HG03469 (cell line): ENCODE results near the gene NEURL2.
"Not testable (repeated sequence)": the region's sequence is repeated elsewhere in the genome, so short reads cannot be mapped to it uniquely, and the experiment has no call there.

Source experiments
- ATAC-seq: cut with Tn5 transposase; IDR thresholded peaks from one replicate; pipeline ENCODE4 v1.9.1; 2021; ENCODE audit warnings: mild to moderate bottlenecking, moderate library complexity, moderate number of reproducible peaks; ENCODE audit not compliant: unreplicated experiment

The NEURL2 gene

DNA sequence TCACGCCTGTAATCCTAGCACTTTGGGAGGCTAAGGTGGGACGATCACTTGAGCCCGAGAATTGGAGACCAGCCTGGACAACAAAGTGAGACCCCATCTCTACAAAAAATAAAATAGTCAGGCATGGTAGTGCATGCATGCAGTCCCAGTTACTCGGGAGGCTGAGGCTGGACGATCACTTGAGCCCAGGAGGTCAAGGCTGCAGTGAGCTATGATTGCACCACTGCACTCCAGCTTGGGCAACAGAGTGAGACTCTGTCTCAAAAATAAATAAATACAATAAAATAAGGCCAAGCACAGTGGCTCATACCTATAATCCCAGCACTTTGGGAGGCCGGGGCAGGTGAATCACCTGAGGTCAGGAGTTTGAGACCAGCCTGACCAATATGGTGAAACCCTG lies 10.3 kb upstream of the NEURL2 start:
- ATAC-seq: not testable (repeated sequence)

DNA sequence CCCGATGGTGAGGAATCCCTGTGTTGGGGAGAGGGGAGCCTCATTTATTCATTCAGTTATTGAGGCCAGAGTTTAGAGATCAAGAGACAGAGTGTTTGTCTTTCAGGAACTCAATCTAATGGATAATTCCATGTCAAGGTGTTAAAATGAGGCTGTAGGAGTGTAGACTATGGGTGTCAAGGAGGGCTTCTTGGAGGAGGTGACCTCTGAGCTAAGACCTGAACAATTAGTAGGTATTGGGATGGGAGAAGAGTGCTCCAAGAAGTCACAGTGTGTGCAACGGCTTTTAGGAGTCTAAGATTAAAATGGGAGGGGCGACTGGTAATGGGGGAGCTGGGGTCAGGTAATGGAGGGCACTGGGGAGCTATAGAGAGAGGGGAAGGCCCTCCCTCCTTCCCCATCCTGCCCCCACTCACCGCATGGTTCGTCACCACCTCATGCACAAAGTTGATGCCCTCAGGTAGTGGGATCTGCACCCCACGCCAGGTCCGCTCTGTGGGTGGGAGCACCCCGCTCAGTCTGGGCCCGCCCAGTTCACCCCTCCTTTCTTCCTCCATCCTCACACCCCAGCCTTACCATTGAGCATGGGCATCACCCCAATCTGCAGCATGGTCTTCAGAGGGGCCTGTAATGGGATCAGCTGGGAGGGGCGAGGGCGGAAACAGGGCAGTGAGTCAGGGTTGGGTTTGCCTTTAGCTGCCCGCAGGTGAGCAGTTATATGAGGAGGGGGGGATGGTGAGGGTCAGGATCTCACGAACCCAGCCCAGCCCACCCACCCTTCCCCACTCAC lies 8.2 kb upstream of the NEURL2 start:
- ATAC-seq: no peak

DNA sequence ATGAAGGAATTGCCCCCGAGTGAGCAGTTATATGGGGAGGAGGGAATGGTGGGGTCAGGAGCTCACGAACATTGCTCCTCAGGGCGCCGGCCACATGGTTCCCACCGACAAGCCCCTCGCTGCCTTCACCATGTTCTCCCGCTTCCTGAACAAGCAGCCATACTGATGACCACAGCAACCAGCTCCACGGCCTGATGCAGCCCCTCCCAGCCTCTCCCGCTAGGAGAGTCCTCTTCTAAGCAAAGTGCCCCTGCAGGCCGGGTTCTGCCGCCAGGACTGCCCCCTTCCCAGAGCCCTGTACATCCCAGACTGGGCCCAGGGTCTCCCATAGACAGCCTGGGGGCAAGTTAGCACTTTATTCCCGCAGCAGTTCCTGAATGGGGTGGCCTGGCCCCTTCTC lies 7.3 kb upstream of the NEURL2 start:
- no peak for ATAC-seq

DNA sequence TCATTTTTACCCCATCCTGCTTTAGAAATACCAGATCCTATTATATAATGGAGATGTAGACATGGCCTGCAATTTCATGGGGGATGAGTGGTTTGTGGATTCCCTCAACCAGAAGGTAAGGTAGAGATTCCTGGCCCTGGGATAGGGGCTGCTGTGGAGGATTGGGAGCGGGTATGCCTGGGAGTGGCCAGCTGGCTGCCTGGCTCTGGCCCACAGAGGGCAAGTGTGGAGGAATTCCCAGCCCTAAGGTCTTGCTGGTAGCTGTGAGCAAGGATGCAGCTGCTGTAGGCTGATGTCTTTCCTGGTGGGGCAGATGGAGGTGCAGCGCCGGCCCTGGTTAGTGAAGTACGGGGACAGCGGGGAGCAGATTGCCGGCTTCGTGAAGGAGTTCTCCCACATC lies 6.7 kb upstream of the NEURL2 start:
- ATAC-seq: no peak

DNA sequence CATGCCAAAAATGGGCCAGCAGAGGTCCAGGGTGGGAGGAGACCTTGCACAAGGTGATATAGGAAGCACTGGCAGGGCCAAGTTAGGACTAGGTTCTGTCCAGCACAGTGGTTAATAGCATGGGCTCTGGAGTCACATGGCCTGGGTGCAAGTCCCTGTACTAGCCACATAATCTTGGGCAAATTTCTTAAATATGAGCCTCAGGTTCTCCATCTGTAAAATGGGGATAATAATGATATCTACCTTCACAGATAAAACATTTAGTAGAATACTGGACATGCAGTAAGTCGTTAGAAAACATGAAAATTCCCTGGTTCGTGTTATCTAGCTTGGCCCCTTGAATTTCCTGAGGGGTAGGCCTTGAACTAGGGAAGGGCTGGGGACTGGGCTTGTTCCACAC lies 6.3 kb upstream of the NEURL2 start:
- ATAC-seq: no peak

DNA sequence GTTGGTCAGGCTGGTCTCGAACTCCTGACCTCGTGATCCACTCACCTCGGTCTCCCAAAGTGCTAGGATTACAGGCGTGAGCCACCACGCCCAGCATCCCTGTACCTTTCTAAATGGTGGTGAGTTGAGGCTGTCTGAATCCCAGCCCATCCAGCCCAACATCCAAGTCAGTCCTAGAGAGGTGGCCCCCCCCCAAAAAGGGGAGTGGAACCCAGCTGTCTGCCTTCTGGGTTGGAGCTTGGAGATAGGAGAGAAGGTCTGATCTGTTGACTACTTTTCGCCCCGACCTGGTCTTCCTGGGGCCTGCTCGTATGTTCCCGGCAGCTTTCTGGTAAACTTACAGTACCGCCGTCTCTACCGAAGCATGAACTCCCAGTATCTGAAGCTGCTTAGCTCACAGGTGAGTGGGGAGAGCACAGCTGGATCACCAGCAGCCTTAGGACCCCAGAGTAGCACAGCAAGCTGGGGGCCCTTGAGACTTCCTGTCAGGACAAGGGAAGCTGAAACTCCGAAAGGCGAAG lies 5.7 kb upstream of the NEURL2 start:
- no peak for ATAC-seq

DNA sequence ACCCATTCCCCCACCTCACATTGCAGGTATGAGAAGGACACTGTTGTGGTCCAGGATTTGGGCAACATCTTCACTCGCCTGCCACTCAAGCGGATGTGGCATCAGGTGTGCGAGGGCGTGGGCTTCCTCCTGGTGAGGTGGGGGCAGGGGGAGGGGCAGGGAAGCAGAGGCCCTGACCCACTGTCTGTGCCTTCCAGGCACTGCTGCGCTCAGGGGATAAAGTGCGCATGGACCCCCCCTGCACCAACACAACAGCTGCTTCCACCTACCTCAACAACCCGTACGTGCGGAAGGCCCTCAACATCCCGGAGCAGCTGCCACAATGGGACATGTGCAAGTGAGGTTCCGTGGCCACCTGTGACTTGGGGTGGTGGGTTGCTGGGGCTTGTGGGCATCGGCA lies 3.8 kb upstream of the NEURL2 start:
- no peak for ATAC-seq

DNA sequence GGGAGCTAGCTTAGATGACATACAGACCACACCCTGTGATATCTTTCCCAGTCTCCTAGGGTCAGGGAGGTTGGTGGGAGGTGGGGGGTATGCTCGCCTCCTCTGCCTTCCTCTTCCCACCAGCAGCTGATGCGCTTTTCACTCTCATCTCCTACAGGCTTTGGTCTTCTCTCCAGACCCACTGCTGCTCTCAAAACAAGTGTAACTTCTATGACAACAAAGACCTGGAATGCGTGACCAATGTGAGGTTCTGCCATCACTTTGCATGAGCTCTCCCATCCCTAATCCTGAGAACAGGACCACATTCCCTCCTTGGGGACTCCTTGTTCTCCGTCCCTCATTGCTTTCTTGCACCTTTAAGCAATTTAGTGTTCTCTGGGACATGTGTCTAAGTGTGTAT lies 2.8 kb upstream of the NEURL2 start:
- no peak for ATAC-seq

DNA sequence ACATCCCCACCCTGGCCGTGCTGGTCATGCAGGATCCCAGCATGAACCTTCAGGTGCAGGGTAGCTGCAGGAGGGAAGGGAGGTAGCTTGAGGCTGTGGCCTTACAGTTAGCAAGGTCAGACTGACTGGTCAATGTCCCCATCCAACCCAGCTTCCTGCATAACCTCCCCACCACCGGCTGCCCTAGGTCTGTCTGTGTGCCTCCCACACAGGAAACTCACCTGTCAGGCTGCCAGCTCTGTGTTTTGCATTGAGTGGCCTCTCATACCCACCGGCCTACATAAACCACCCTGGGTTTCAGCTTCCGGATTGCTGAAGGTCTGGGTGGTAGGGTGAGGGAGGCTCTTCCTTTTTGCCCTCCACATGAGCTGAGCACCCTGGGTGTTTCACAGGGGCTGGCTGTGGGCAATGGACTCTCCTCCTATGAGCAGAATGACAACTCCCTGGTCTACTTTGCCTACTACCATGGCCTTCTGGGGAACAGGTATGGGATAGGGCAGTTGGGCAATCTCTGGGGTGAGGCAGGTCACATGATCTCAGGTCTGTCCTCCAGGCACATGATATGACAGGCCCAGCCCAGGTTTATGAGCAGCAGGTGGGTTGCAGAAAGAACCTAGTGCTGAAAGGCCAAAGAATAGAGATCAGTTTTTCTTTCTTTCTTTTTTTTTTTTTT lies 2.0 kb upstream of the NEURL2 start:
- no peak for ATAC-seq

DNA sequence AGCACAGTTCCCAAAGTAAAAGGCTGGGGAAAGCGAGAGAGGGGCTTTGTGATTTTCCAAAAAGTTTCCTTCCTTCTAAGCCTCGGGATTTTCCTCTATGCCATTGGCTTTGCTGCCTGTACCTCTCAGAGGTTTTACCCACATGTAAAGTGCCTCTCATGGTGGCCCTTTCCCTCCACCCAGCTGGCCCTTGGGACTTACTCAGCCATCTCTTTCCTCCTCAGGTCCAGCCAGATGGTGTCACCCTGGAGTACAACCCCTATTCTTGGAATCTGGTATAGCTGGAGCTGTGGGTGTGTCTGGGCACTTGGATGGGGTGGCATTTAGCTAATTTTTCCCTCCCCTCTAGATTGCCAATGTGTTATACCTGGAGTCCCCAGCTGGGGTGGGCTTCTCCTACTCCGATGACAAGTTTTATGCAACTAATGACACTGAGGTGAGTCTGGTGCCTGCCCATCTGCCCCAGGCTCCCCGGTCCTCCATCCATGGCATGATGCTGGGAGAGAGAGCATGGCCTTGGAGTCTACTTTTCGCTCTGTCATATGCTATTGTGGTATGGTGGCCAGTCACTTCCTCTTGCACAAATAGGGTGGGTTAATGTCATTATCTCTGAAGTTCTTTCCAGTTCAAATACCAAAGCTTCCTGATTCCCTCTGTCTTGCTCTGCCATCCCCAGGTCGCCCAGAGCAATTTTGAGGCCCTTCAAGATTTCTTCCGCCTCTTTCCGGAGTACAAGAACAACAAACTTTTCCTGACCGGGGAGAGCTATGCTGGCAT lies 1.2 kb upstream of the NEURL2 start:
- ATAC-seq: no peak

DNA sequence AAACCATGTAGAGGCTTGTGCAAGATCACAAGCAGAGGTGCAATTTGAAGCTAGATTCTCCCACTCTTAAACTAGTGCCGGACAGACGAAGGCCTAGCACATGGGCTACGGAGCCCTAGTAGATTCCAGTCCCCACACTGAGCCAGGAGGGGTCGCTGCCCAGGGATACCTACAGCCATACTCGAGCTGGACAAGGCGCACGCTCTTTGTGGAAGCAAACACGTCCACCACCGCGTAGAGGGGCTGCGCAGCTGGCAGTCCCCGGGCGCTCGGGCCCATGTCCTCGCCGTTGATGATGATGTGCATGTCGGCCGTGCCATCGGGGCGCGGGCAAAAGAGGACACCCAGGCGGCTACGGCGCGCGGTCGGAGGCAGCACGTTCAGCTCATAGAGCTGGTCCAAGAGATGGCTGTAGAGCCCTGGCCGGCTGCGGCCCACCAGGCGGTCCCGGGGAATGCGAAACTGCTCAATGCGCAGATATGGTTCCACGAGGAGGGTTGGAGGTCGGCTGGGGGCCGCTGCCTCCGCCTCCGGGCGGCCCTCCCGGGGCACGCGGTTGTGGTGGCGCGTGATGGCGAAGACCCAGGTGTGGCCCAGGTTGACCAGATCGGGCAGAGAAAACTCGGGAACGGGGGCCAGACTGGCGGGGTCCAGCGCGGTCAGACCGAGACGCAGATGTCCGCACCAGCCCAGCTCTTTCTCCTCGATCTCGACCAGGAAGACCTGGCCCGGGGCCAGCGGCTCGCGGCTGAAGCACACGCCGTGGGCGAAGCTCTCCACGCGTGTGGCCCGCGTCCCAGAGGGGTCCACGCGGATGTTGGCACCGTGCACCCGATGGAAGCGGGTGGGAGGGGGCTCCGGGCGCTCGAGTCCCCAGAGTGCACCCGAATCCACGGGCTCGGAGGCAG lies 677 bp downstream of the NEURL2 start:
- ATAC-seq: no peak

DNA sequence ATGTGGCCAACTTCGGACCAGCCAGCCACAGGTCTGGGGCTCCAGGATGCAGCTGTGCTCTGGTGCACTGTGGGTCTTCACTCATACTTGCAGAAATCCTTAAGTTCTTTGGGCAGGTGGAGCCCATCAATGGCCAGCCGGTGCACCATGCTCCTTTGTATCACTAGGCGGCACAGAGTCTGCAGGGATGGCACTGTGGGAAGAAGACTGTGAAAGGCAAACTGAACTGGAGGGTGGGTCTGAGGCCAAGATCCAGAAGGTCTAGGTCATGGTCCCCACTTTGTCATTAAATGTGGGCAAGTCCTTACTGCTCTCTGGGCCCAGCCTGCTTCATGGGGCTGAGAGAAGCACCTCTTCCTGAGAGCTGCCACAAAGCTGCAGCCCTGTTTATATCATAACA lies 2.3 kb downstream of the NEURL2 start:
- ATAC-seq: no peak

DNA sequence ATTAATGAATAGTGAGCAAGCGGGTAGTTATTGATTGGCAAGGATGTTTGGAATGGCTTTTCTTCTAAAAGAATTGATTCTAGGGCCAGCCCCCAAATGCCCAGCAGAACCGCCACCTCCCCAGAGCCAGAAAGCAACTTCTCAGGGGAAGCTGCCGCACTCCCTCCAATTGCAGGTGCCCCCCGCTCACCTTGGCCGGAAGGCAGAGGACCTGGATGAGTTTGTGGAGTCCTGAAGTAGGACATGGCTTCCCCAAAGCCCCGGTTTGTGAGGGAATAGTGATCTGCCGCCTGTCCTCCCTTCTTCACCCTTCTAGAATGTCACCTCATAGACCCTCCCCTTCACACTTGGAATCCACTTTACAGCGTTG lies 3.7 kb downstream of the NEURL2 start, which contains the start of gene SPATA25:
SPATA25 (minus strand) TSS at position 277 of the 370 bp plus-strand sequence; CDS start at position 245, 32 bp downstream.
- no peak for ATAC-seq

DNA sequence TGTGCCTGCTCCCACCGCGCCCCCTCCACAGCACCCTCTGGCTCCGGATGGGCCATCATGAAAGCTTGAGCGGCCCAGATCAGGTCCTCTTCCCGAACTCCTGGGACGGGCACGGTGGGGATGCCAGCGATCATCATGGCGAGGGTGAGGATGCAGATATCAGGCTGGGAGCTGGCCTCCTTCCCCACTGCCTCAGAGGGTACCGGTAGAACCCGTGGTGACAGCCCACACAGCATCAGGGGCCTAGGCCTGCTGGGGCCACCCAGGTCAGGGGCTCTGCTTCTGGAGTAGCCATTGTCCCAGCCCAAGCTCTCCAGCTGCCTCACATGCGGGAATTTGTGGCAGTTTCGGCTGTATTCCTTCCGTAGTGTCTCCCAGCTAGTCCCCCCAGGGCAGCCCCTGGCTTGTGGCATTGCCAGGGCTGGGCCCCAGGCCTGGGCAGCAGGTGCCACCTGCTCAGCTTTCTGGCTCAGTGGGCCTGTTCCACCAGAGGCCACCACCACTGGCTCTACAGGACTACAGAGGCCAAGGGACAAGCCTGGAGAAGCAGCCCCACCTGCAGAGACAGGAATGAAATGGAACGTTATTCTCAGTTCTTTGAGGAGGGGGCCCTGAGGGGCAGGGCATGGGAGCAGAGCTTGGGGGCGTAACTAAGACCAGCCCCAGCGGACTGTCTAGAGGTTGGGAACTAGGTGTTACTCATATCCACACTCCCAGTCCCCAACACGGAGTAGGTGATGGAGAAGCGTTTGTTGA lies 4.2 kb downstream of the NEURL2 start:
- no peak for ATAC-seq

DNA sequence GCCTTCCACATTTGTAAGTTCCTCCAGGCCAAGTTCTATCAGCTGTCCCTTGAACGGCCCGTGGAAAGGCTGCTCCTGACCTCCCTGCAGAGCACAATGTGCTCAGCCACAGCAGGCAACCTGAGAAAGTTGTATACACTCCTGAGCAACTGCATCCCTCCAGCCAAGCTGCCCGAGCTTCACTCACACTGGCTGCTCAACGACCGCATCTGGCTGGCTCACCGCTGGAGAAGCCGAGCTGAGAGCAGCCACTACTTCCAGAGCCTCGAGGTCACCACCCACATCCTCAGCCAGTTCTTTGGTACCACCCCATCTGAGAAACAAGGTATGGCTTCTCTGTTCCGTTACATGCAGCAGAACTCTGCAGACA lies 7.9 kb downstream of the NEURL2 start:
- ATAC-seq: no peak

DNA sequence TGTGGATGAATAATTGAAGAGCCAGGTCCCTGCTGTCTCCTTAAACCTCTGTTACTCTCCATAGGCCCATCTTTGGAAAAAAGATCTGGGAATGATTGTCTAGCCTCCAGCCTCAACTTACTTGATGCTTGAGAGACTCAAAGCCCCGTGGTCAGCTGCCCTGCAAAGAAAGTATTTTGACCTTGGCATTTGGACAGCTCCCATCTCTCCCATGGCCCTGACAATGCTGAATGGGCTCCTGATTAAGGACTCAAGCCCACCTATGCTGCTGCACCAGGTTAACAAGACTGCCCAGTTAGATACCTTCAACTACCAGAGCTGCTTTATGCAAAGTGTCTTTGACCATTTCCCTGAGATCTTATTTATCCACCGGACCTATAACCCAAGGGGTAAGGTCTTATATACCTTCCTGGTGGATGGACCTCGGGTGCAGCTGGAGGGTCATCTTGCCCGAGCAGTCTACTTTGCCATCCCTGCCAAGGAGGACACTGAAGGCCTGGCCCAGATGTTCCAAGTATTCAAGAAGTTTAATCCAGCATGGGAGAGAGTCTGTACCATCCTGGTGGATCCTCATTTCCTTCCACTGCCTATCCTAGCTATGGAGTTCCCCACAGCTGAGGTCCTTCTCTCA lies 8.4 kb downstream of the NEURL2 start:
- ATAC-seq: no peak

DNA sequence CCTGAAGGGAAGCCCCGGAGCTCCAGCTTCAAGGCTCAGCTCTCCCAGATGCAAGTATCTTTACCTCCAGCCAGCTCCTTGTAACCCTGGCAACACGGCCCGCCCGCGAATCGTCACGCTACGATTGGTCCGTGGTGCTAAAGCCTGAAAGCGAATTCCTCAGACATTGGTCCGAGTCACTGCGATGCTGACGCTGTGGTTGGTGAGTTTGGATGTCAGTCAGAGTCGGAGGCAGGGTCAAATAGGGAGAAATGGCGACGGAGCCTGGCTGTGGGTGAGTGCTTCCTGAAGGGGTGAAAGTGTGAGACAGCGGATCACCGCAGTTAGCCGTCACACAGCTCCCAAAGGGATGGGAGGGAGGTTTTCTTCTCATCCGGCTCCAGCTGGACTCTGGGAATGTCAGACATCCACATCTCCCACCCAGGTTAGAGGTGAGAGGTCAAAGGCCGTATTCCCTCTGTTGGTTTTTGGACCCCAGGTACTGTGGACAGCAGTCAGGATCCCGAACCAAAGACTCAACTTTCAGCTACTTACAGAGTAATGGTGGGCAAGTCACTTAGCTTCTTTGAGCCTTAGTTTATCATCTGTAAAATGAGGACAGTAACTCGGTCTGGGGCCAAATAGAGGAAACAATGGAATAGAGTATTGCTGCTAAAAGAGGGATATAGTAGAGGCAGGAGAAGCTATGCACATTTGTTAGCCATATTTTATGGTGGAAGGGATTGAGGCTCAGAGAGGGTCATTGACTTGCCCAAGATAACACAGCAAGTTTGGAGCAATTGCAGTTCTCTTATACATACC lies 9.8 kb downstream of the NEURL2 start, which contains the start of gene ZSWIM1:
ZSWIM1 (plus strand) TSS at position 240 of the 801 bp plus-strand sequence. CDS start 1,366 bp downstream, outside the sequence.
- ATAC-seq: peak; percentile 90

DNA sequence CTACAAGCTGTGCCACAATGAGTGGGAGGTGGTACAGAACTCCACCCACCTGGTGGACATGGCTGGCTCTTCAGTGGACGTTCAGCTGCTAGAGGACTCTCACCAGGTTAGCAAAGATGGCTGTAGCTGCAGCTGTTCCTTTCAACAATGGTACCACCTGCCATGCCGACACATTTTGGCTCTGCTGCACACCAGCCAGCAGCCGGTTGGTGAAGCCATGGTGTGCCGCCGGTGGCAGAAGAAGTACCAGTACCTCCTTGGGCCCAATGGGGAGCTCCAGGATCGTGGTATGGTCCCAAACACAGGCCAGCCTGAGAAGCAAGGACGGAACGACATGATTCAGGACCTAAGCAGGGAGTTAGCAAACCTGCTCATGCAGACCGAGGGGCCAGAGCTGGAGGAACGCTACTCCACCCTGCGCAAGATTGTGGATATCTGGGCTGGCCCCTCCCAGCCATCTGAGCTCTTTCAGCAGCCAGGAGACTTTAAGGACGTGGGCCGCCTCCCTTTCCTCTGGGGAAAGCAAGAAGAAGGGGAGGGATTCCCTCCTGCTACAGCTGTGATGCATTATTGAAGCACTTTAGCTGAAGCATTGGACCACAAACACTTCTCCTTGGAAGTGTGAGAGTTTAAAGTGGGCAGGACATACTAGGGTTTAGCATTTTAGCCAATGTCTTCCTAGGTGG lies 12.8 kb downstream of the NEURL2 start:
- ATAC-seq: no peak
